Measurements from ENCODE around the gene DLGAP1. TPM values are rescaled to one million over a fixed set of nuclear protein-coding genes. Genes with fewer than 3 reads are reported as not detected.
A peak's percentile ranks its signal among the peaks of the same experiment; 100 is the strongest.

The DLGAP1 gene
- total and polyA plus RNA-seq, 2 experiments from 2014 or later: 0.13 to 0.22 TPM

GRCh38 chr18:4444306-4444705 is 10.8 kb downstream of the DLGAP1 start:
- TF ChIP-seq EZH2 (IDR thresholded peaks at IDR 0.05; ENCODE audit: insufficient read depth, poor library complexity, severe bottlenecking) (no peak), EZH2phosphoT487 (IDR thresholded peaks at IDR 0.05; ENCODE audit: insufficient read depth, low read depth) (no peak)
- H3K9me2 ChIP-seq (ENCODE audit: insufficient read depth): no peaks in the 10 kb centered on the region
- no peaks in the 10 kb centered on the region for H3K9me3 ChIP-seq (ENCODE audit: low read depth)
- H3K4me1 ChIP-seq (ENCODE audit: insufficient read depth): no peaks in the 10 kb centered on the region
- H4K20me1 ChIP-seq (ENCODE audit: insufficient read depth): no peaks in the 10 kb centered on the region
- no peak overlapping the region for H3K27ac ChIP-seq
- no peak overlapping the region for H3K4me3 ChIP-seq
- DNase-seq: no peak
- H3K9ac ChIP-seq: no peak overlapping the region
- in situ Hi-C loops (cut with MboI): no loop called here
- no peaks in the 10 kb centered on the region for H3K36me3 ChIP-seq (ENCODE audit: low read depth)
- no peaks in the 10 kb centered on the region for H3K27me3 ChIP-seq (replicated peaks; ENCODE audit: insufficient read depth)
- no peak overlapping the region for H2AFZ ChIP-seq
- no peaks in the 10 kb centered on the region for H3F3A ChIP-seq (ENCODE audit: insufficient read depth)
- no peaks in the 10 kb centered on the region for H3K79me2 ChIP-seq (ENCODE audit: insufficient read depth)
- H3K4me2 ChIP-seq (ENCODE audit: unreplicated experiment): no peak overlapping the region

- WGBS, 2 experiments (ENCODE audit: low coverage in 1 of 2, low lambda C conversion rate in 2 of 2, missing lambda C conversion rate in 2 of 2): 12 to 15% methylated on average over 2 of the region's 2 CpGs
- H2AFZ ChIP-seq: no peak overlapping the region
- no peak for DNase-seq
Observed at GRCh38 chr18:4441098-4441497, 14.0 kb downstream of the DLGAP1 start.

GRCh38 chr18:4438938-4439337 is 16.2 kb downstream of the DLGAP1 start:
- no peaks in the 10 kb centered on the region for H3K27me3 ChIP-seq (replicated peaks; ENCODE audit: insufficient read depth)
- no peak for DNase-seq
- no peaks in the 10 kb centered on the region for H3F3A ChIP-seq (ENCODE audit: insufficient read depth)
- H3K9me3 ChIP-seq (ENCODE audit: low read depth): no peaks in the 10 kb centered on the region
- H3K4me2 ChIP-seq (ENCODE audit: unreplicated experiment): no peak overlapping the region
- no peaks in the 10 kb centered on the region for H4K20me1 ChIP-seq (ENCODE audit: insufficient read depth)
- no peaks in the 10 kb centered on the region for H3K9me2 ChIP-seq (ENCODE audit: insufficient read depth)
- TF ChIP-seq EZH2 (IDR thresholded peaks at IDR 0.05; ENCODE audit: insufficient read depth, poor library complexity, severe bottlenecking): no peak
- no peak for TF ChIP-seq EZH2phosphoT487 (IDR thresholded peaks at IDR 0.05; ENCODE audit: insufficient read depth, low read depth)
- H3K4me1 ChIP-seq (ENCODE audit: insufficient read depth): no peaks in the 10 kb centered on the region
- no peak overlapping the region for H2AFZ ChIP-seq
- no peak overlapping the region for H3K27ac ChIP-seq
- 30 to 35% methylated on average over 5 of the region's 5 CpGs for WGBS, 2 experiments (ENCODE audit: low coverage in 1 of 2, low lambda C conversion rate in 2 of 2, missing lambda C conversion rate in 2 of 2)
- no peak overlapping the region for H3K4me3 ChIP-seq
- H3K9ac ChIP-seq: no peak overlapping the region
- no peaks in the 10 kb centered on the region for H3K36me3 ChIP-seq (ENCODE audit: low read depth)
- in situ Hi-C loops (cut with MboI): no loop called here
- no peaks in the 10 kb centered on the region for H3K79me2 ChIP-seq (ENCODE audit: insufficient read depth)

More at GRCh38 chr18:4441098-4441497, 14.0 kb downstream of the DLGAP1 start:
- H3K27ac ChIP-seq: no peak overlapping the region
- no peaks in the 10 kb centered on the region for H3K36me3 ChIP-seq (ENCODE audit: low read depth)
- no peaks in the 10 kb centered on the region for H3K9me2 ChIP-seq (ENCODE audit: insufficient read depth)
- H4K20me1 ChIP-seq (ENCODE audit: insufficient read depth): no peaks in the 10 kb centered on the region
- no peaks in the 10 kb centered on the region for H3K4me1 ChIP-seq (ENCODE audit: insufficient read depth)
- no peak for TF ChIP-seq EZH2 (IDR thresholded peaks at IDR 0.05; ENCODE audit: insufficient read depth, poor library complexity, severe bottlenecking)
- no peak for TF ChIP-seq EZH2phosphoT487 (IDR thresholded peaks at IDR 0.05; ENCODE audit: insufficient read depth, low read depth)
- no peaks in the 10 kb centered on the region for H3K27me3 ChIP-seq (replicated peaks; ENCODE audit: insufficient read depth)
- H3K79me2 ChIP-seq (ENCODE audit: insufficient read depth): no peaks in the 10 kb centered on the region
- H3K9ac ChIP-seq: no peak overlapping the region
- in situ Hi-C loops (cut with MboI): no loop called here
- no peaks in the 10 kb centered on the region for H3K9me3 ChIP-seq (ENCODE audit: low read depth)
- H3F3A ChIP-seq (ENCODE audit: insufficient read depth): no peaks in the 10 kb centered on the region
- no peak overlapping the region for H3K4me3 ChIP-seq
- no peak overlapping the region for H3K4me2 ChIP-seq (ENCODE audit: unreplicated experiment)

GRCh38 chr18:4433717-4434116 is 21.4 kb downstream of the DLGAP1 start:
- no peaks in the 10 kb centered on the region for H3K4me1 ChIP-seq (ENCODE audit: insufficient read depth)
- H3K4me3 ChIP-seq: no peak overlapping the region
- WGBS, 2 experiments (ENCODE audit: low coverage in 1 of 2, low lambda C conversion rate in 2 of 2, missing lambda C conversion rate in 2 of 2): 0 to 6% methylated on average over 1 of the region's 1 CpG
- in situ Hi-C loops (cut with MboI): no loop called here
- H3K9me2 ChIP-seq (ENCODE audit: insufficient read depth): no peaks in the 10 kb centered on the region
- no peaks in the 10 kb centered on the region for H3K36me3 ChIP-seq (ENCODE audit: low read depth)
- no peak overlapping the region for H3K9ac ChIP-seq
- H3K27ac ChIP-seq: no peak overlapping the region
- TF ChIP-seq EZH2 (IDR thresholded peaks at IDR 0.05; ENCODE audit: insufficient read depth, poor library complexity, severe bottlenecking) (no peak), EZH2phosphoT487 (IDR thresholded peaks at IDR 0.05; ENCODE audit: insufficient read depth, low read depth) (no peak)
- H3K79me2 ChIP-seq (ENCODE audit: insufficient read depth): no peaks in the 10 kb centered on the region
- peak; percentile 23 for DNase-seq
- no peaks in the 10 kb centered on the region for H3K27me3 ChIP-seq (replicated peaks; ENCODE audit: insufficient read depth)
- no peak overlapping the region for H3K4me2 ChIP-seq (ENCODE audit: unreplicated experiment)
- H3K9me3 ChIP-seq (ENCODE audit: low read depth): no peaks in the 10 kb centered on the region
- no peaks in the 10 kb centered on the region for H4K20me1 ChIP-seq (ENCODE audit: insufficient read depth)
- H3F3A ChIP-seq (ENCODE audit: insufficient read depth): no peaks in the 10 kb centered on the region
- H2AFZ ChIP-seq: no peak overlapping the region

GRCh38 chr18:4430836-4431235 is 24.3 kb downstream of the DLGAP1 start:
- Histone ChIP-seq H3K9me3 (ENCODE audit: low read depth) (no peaks in the 10 kb centered on the region), H3K27ac (no peak overlapping the region), H3K4me1 (ENCODE audit: insufficient read depth) (no peaks in the 10 kb centered on the region), H3K4me2 (ENCODE audit: unreplicated experiment) (no peak overlapping the region), H3K9ac (no peak overlapping the region), H3K27me3 (replicated peaks; ENCODE audit: insufficient read depth) (no peaks in the 10 kb centered on the region), H3K4me3 (no peak overlapping the region), H3K9me2 (ENCODE audit: insufficient read depth) (no peaks in the 10 kb centered on the region), H3F3A (ENCODE audit: insufficient read depth) (no peaks in the 10 kb centered on the region), H4K20me1 (ENCODE audit: insufficient read depth) (no peaks in the 10 kb centered on the region), H3K36me3 (ENCODE audit: low read depth) (no peaks in the 10 kb centered on the region), H2AFZ (no peak overlapping the region), H3K79me2 (ENCODE audit: insufficient read depth) (no peaks in the 10 kb centered on the region)
- no peak for DNase-seq
- WGBS, 2 experiments (ENCODE audit: low coverage in 1 of 2, low lambda C conversion rate in 2 of 2, missing lambda C conversion rate in 2 of 2): 42 to 47% methylated on average over 5 of the region's 5 CpGs
- in situ Hi-C loops (cut with MboI): no loop called here
- TF ChIP-seq EZH2phosphoT487 (IDR thresholded peaks at IDR 0.05; ENCODE audit: insufficient read depth, low read depth) (no peak), EZH2 (IDR thresholded peaks at IDR 0.05; ENCODE audit: insufficient read depth, poor library complexity, severe bottlenecking) (no peak)
